ENCODE measurements around the gene MED4.

GRCh38 chr13:48113756-48114130 is 18.8 kb upstream of the MED4 start:
- TF ChIP-seq CTCF (IDR thresholded peaks at IDR 0.05) (no peak), POLR2A (IDR thresholded peaks at IDR 0.05) (no peak)
